GM21526 (cell line): Measurements from ENCODE around the gene KLHL40.

Experiments used
- ATAC-seq: cut with Tn5 transposase; IDR thresholded peaks from one replicate; pipeline ENCODE4 v1.9.1; 2021; ENCODE audit warnings: moderate library complexity; ENCODE audit not compliant: unreplicated experiment, low FRiP score

Gene KLHL40

DNA sequence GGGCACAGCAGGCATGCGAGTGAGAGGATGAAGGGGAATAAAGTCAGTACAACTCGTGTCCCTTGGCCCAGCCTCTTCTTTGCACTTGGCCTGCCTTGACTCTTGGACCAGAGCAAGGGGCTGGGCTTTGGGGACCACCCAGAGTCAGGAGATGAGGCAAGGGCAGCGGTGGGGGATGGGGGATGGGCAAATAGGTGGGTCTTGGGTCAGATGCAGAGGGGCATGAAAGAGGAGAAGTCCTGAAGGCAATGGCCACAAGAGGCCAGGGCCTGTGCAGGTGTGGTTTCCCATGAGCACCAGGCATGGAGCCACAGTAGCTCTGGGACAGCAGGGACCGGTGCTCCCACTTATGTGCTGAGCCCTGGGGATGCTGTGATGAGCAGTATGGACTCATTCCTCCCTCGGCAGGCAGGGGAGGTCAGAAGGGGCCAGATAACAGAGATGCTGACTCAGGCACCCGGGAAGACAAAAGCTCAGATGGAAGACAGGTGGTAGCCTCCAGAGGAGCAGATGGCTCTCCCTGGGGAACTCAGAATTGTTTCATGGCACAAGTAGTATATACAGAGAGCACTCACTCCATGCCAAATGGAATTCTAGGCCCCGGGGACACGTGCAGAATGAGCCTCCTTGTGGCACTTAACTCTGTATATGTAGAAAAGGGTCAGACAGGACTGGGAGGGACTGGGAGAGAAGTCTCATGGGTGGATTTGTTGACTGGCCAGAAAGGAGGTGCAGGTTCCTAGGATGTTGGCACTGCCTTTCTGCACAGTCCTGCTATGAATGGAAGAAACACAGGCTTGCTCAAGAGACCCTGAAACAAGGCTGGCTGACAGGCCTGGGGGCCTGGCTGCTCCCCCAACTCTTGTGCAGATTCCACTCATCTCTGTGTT is 17.6 kb upstream of the KLHL40 start:
- no peak for ATAC-seq

DNA sequence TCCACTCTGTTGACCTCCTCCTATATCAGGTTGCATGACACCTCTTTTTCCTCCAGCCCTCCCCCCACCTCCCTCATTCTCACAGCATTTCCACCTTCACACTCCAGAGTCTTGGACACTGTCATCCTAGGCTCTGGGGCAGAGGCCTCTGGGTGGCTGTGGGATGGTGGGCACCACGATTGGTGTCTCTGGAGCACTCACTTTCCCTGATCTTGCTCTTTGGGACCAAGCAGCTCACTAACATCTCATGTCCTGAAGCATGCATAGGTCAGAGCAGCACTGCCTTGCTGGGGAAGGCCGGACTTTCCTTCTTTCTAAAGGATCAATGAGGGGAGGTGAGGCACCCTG is 16.9 kb upstream of the KLHL40 start:
- ATAC-seq = no peak

GRCh38 chr3:42668793-42669217 is 16.5 kb upstream of the KLHL40 start:
- no peak for ATAC-seq

DNA sequence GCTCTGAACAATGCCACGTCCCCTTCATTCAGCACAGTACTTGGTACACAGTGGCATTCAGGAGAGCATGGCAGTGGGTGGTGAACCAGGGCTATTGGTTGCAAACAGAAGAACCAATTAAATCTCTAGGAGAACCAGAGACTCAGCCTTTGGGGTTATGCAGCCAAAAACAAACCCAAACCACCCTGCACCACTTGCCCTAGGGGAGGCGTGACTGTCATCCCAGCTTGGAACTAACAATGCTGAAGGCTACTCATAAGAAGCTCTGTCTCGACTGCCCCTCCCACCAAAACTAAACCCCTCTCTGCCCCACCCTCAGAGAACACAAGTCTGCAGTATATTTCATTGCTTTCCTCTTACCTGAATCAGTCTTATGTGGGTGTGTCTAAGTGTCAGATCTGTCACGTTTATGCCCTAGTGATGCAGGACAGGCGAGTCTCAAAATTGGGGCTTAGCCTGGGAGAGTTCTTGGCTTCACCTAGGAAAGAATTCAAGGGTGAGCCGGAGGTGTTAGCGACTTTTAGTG is 15.2 kb upstream of the KLHL40 start:
- no peak for ATAC-seq

- no peak for ATAC-seq
These were observed 14.7 kb upstream of the KLHL40 start for GRCh38 chr3:42670670-42671069.

- no peak for ATAC-seq
These were observed 12.8 kb upstream of the KLHL40 start for GRCh38 chr3:42672515-42672914.

- ATAC-seq = no peak
These were observed 12.3 kb upstream of the KLHL40 start for GRCh38 chr3:42673082-42673481.

DNA sequence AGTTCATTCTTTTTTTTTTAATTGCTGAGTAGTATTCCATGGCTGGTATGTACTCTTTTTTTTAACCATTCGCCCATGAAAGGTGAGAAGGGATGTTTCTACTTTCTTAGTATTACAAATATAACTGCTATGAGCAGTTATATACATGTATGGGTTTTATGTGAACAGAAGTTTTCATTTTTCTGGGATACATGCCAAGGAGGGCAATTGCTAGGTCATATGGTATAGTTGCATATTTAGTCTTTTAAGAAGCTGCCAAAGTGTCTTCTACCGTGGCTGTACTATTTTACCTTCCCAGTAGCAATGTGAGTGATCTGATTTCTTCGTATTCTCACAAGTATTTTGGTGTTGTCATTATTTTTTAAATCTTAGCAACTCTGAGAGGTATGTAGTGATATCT is 11.2 kb upstream of the KLHL40 start:
- no peak for ATAC-seq

DNA sequence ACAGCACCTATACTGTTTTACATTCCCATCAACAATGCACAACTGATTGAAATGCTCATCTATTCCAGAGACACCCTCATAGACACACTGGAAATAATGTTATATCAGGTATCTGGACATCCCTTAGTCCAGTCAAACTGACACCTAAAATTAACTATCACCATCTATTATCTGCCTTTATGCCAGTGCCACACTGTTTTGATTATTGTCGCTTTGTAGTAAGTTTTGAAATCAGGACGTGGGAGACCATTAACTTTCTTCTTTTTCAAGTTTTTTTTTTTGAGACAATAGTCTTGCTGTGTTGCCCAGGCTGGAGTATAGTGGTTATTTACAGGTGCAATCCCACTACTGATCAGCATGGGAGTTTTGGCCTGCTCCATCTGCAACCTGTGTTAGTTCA is 9.4 kb upstream of the KLHL40 start:
- no peak for ATAC-seq

DNA sequence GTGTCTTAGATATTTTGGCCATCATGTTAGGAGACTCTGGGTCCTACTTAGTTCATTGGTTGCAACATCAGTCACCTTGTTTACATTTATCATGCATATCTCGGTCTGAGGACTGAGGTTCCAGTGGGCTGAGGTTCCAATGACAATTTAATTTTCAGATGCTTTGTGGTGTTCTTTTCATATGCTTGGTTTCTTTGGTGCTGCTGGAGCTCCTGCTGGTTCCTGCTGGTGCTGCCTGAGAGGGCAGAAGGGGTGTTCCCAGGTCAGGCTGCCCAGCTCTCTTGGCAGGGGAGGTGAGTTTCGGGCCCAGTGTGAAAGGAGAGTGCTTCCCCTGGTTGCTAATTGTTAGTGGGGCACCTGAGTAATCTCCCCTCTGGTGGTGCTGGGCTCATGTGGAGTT is 6.9 kb upstream of the KLHL40 start:
- ATAC-seq = no peak

DNA sequence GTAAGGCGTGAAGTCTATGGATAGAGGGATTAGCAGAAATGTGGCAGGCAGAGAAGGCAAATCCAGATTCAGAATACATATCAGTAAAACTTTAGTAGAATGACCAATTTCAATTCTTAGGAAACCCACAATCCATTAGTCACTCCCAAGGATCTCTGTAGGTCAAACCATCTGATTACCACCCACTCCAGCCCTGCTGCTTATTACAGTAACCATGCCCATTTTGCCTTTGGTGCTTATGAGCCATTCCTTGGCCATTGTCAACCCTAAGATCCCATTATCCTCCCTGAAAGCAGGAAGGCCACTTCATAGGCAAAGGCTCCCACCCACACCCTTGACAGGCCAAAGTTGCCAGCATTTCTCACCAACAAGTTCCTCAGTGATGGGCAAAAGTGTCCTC is 5.1 kb upstream of the KLHL40 start:
- ATAC-seq = no peak

DNA sequence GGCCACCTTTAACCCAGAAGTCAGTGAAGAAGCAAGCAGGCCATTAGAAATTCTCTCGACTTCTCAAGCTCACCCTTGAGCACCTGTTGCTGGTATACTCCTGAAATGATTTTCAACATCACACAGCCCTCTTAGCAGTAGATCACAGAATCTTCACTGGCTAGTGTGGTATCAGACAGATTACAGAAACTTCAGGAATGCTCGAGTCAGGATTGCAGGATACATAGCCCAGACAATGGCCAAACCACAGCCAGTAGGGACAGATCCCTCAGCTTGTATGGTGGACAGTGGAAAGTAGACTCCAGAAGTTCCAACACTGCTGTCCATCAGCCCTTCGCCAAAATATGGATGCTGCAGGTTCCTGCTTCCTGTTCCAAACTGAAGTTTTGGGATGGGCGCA is 4.5 kb upstream of the KLHL40 start:
- no peak for ATAC-seq

DNA sequence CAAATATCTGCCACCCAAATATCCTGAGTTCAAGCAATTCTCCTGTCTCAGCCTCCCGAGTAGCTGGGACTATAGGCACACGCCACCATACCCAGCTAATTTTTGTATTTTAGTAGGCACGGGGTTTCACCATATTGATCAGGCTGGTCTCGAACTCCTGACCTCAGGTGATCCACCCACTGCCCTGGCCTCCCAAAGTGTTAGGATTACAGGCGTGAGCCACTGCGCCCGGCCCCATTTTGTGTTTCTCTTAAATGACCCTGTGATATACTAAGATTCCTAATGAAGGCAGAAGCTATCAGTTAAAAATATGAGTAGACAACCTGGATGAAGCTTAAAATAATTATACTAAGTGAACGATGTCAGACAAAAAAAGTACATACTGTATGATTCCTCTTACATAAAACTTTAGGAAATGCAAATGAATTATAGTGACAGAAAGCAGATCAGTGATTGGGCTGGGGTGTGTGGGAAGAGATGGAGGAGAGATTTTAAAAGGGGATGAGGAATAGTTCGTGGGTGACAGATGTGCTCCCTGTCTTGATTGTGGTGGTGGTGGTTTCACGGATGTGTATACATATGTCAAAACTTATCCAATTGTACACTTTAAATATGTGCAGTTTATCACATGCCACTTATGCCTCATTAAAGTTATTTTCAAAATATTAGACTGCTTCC is 3.8 kb upstream of the KLHL40 start:
- ATAC-seq = no peak

- ATAC-seq = no peak
These were observed 2.9 kb upstream of the KLHL40 start for GRCh38 chr3:42682301-42683070.

- no peak for ATAC-seq
These were observed 1.3 kb upstream of the KLHL40 start for GRCh38 chr3:42683875-42684598.

DNA sequence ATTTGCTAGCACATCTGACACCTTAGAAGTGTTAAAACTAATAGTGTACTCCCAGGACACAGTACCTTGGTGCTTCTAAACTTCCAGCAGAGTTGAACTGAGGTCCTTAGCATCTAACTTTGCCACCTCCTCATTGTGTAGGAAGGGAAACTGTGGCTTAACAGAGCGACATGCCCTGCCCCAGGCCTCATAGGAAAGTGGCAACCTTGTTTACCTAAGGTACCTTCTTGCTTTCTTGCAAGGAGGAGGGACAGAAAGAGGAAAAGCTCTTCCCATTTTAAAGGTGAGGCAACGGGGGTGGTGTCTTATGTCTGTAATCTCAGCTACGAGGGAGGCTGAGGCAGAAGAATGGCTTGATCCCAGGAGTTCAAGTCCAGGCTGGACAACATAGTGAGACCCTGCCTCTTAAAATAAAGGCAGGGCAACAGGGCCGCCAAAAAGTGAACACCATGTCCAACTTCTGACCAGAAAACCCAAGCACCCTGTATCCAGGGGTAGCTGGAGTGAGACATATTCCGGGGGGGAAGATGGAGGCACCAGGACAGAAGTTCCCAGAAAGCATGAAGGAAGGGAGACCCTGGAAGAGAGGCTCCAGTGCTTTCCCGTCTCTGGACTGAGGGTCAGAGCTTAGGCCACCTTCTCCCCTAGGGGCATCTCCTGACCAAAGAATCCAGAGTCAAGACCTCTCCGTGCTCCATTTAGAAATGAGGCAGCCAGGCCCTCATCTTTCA is 540 bp upstream of the KLHL40 start:
- no peak for ATAC-seq

GRCh38 chr3:42685891-42686820 is 819 bp downstream of the KLHL40 start:
- no peak for ATAC-seq

- ATAC-seq = no peak
These were observed 1.7 kb downstream of the KLHL40 start for GRCh38 chr3:42686832-42687650.
